ENCODE data around the gene KCNMA1. TPM values are rescaled to one million over a fixed set of nuclear protein-coding genes. Genes with fewer than 3 reads are reported as not detected.

The KCNMA1 gene
- total RNA-seq, 1 donor = 77.8 TPM

GRCh38 chr10:77045085-77045484 is 592.5 kb downstream of the KCNMA1 start:
- Histone ChIP-seq H3K79me2 (ENCODE audit: insufficient read depth, low read length) (no peaks in the 10 kb centered on the region), H3K36me3 (ENCODE audit: insufficient read depth, low read length) (no peaks in the 10 kb centered on the region), H2AFZ (ENCODE audit: low read length) (no peak overlapping the region), H3K4me1 (ENCODE audit: insufficient read depth, low read length) (no peaks in the 10 kb centered on the region), H4K20me1 (ENCODE audit: insufficient read depth, low read length) (no peaks in the 10 kb centered on the region), H3K4me3 (ENCODE audit: insufficient read depth, low read length) (no peak overlapping the region), H3K4me2 (ENCODE audit: insufficient read depth, low read length) (no peak overlapping the region), H3K27ac (ENCODE audit: low read depth, low read length) (no peak overlapping the region), H3K27me3 (ENCODE audit: insufficient read depth, low read length) (no peaks in the 10 kb centered on the region), H3K9me3 (ENCODE audit: low read depth, low read length) (no peaks in the 10 kb centered on the region)
- TF ChIP-seq CTCF (IDR thresholded peaks at IDR 0.05; ENCODE audit: extremely low read depth, low read depth, low read length) = no peak
- DNase-seq (ENCODE audit: insufficient read length, low spot score, missing footprints) = no peak

DNA sequence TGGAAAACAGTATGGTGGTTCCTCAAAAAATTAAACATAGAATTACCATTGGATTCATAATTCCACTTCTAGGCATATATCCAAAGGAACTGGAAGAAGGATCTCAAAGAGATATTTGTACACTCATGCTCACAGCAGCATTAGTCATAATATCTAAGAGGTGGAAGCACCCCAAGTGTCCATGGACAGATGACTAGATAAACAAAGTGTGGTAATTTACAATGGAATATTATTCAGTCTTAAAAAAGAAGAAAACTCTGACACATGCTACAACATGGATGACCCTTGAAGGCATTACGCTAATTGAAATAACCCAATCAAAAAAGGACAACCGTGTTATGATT is 594.2 kb downstream of the KCNMA1 start:
- H3K4me1 ChIP-seq (ENCODE audit: insufficient read depth, low read length) = no peaks in the 10 kb centered on the region
- H3K79me2 ChIP-seq (ENCODE audit: insufficient read depth, low read length) = no peaks in the 10 kb centered on the region
- no peaks in the 10 kb centered on the region for H3K27me3 ChIP-seq (ENCODE audit: insufficient read depth, low read length)
- no peaks in the 10 kb centered on the region for H4K20me1 ChIP-seq (ENCODE audit: insufficient read depth, low read length)
- no peak for DNase-seq (ENCODE audit: insufficient read length, low spot score, missing footprints)
- H3K27ac ChIP-seq (ENCODE audit: low read depth, low read length) = no peak overlapping the region
- H2AFZ ChIP-seq (ENCODE audit: low read length) = no peak overlapping the region
- H3K36me3 ChIP-seq (ENCODE audit: insufficient read depth, low read length) = peaks cover 2% of the 10 kb centered on the region
- no peak for TF ChIP-seq CTCF (IDR thresholded peaks at IDR 0.05; ENCODE audit: extremely low read depth, low read depth, low read length)
- no peaks in the 10 kb centered on the region for H3K9me3 ChIP-seq (ENCODE audit: low read depth, low read length)
- H3K4me3 ChIP-seq (ENCODE audit: insufficient read depth, low read length) = no peak overlapping the region
- H3K4me2 ChIP-seq (ENCODE audit: insufficient read depth, low read length) = no peak overlapping the region

DNA sequence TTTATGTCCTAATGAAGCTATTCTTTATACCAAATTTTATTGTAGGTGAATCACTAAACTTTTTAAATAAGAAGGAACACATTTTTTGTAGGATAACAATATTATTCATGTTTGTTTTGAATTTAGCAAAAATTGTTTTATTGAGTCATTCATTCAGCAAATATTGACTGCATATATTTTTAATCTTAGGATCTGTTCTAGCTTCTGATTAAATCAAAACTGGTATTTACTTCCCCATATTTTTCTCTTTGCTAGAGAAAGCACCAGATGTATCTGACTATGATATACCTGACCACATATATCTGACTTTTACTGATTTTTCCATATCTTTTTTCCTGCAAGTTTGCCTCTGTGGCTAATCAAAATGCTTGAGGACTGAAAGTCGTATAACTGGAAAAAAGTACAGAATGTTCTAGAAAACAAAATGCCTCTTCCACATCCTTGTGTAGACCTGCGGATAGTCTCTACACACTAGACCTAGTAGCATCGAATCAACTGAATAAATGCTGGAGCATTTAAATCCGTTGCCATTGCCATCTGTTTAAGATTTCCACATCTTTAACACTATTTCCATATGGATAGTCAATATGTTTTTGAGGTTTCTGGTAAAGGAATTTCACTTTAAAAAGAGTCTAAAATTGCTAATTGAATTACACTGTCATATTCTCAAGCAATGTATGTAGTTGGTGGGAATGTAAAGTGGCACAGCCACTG is 594.7 kb downstream of the KCNMA1 start:
- H3K4me1 ChIP-seq (ENCODE audit: insufficient read depth, low read length) = no peaks in the 10 kb centered on the region

More for the DNA sequence above, 594.7 kb downstream of the KCNMA1 start:
- Histone ChIP-seq H3K79me2 (ENCODE audit: insufficient read depth, low read length) (no peaks in the 10 kb centered on the region), H4K20me1 (ENCODE audit: insufficient read depth, low read length) (no peaks in the 10 kb centered on the region), H3K27ac (ENCODE audit: low read depth, low read length) (no peak overlapping the region), H3K4me3 (ENCODE audit: insufficient read depth, low read length) (no peak overlapping the region), H2AFZ (ENCODE audit: low read length) (no peak overlapping the region), H3K36me3 (ENCODE audit: insufficient read depth, low read length) (peaks cover 3% of the 10 kb centered on the region), H3K9me3 (ENCODE audit: low read depth, low read length) (no peaks in the 10 kb centered on the region), H3K4me2 (ENCODE audit: insufficient read depth, low read length) (no peak overlapping the region), H3K27me3 (ENCODE audit: insufficient read depth, low read length) (no peaks in the 10 kb centered on the region)
- TF ChIP-seq CTCF (IDR thresholded peaks at IDR 0.05; ENCODE audit: extremely low read depth, low read depth, low read length) = no peak
- no peak for DNase-seq (ENCODE audit: insufficient read length, low spot score, missing footprints)

Data from osteoblast (primary cell).